Glutamatergic neuron (in vitro differentiated cells): ENCODE data around the gene RUSC1. TPM values are rescaled to one million over a fixed set of nuclear protein-coding genes. Genes with fewer than 3 reads are reported as not detected.

ENCODE experiments used
- DNase-seq: peaks from one replicate; pipeline ENCODE4 v3.0.0; 2022
- H3K27ac Mint-ChIP-seq: one replicate; pipeline ENCODE4 v1.8.0; 2020; ENCODE audit warnings: mild to moderate bottlenecking, mixed read lengths, inconsistent platforms; ENCODE audit not compliant: unreplicated experiment
- H3K27me3 Mint-ChIP-seq: one replicate; pipeline ENCODE4 v1.8.0; 2020; ENCODE audit warnings: mild to moderate bottlenecking, moderate library complexity, mixed read lengths, inconsistent platforms; ENCODE audit not compliant: unreplicated experiment
- H3K36me3 Mint-ChIP-seq: one replicate; pipeline ENCODE4 v1.8.0; 2020; ENCODE audit warnings: mild to moderate bottlenecking, mixed read lengths, inconsistent platforms; ENCODE audit not compliant: unreplicated experiment
- H3K4me1 Mint-ChIP-seq: one replicate; pipeline ENCODE4 v1.8.0; 2020; ENCODE audit warnings: mild to moderate bottlenecking, low read depth, mixed read lengths, inconsistent platforms; ENCODE audit not compliant: unreplicated experiment
- H3K4me3 Mint-ChIP-seq: one replicate; pipeline ENCODE4 v1.8.0; 2020; ENCODE audit warnings: mild to moderate bottlenecking, mixed read lengths, inconsistent platforms; ENCODE audit not compliant: unreplicated experiment
- H3K9me3 Mint-ChIP-seq: one replicate; pipeline ENCODE4 v1.8.0; 2020; ENCODE audit warnings: mild to moderate bottlenecking, moderate library complexity, mixed read lengths, inconsistent platforms; ENCODE audit not compliant: unreplicated experiment
- CTCF ChIP-seq: fragments of 200-600 bp; sonication (generic); IDR thresholded peaks from one replicate; pipeline ENCODE4 v1.5.0; 2021; ENCODE audit not compliant: partially characterized antibody, unreplicated experiment
- total RNA-seq: library from RNA; stranded (reverse); fragmentation: NEBNext Ultra II Directional; extraction: Animal tissue kit (Norgen Biotek cat#: 25700); gene quantifications from one replicate; pipeline ENCODE4 v1.2.1, GENCODE V29; 2021; ENCODE audit not compliant: unreplicated experiment

Gene RUSC1
- total RNA-seq, 1 donor from 2014 or later, result 305 TPM

- Mint-ChIP-seq H3K36me3 (no peaks in the 10 kb centered on the region), H3K27me3 (peaks cover 31% of the 10 kb centered on the region), H3K27ac (no peak overlapping the region), H3K4me3 (peak overlapping the region; percentile 4), H3K9me3 (peaks cover 3% of the 10 kb centered on the region), H3K4me1 (peaks cover 2% of the 10 kb centered on the region)
- no peak for TF ChIP-seq CTCF
- no peak for DNase-seq
Observed at GRCh38 chr1:155297384-155297783, 23.3 kb upstream of the RUSC1 start.

- TF ChIP-seq CTCF, result no peak
- H3K27me3 Mint-ChIP-seq, result peaks cover 24% of the 10 kb centered on the region
- no peaks in the 10 kb centered on the region for H3K36me3 Mint-ChIP-seq
Observed at GRCh38 chr1:155300024-155300423, 20.7 kb upstream of the RUSC1 start.

GRCh38 chr1:155300553-155301329 lies 20.0 kb upstream of the RUSC1 start:
- H3K27ac Mint-ChIP-seq, result no peak overlapping the region
- no peak for TF ChIP-seq CTCF

More at GRCh38 chr1:155300024-155300423, 20.7 kb upstream of the RUSC1 start:
- no peak for DNase-seq
- peaks cover 2% of the 10 kb centered on the region for H3K4me1 Mint-ChIP-seq
- H3K9me3 Mint-ChIP-seq, result peaks cover 6% of the 10 kb centered on the region
- no peak overlapping the region for H3K27ac Mint-ChIP-seq
- no peak overlapping the region for H3K4me3 Mint-ChIP-seq

GRCh38 chr1:155301342-155301841 lies 19.3 kb upstream of the RUSC1 start, which contains the start of gene PKLR:
Gene PKLR, minus strand, starts transcription at chr1:155301438. Its CDS starts 43 bp downstream, at chr1:155301395.
- no peak within 1 kb of the TSS for H3K27ac Mint-ChIP-seq
- H3K9me3 Mint-ChIP-seq, result peaks cover 6% of the 10 kb centered on the region
- H3K36me3 Mint-ChIP-seq, result no peaks in the 10 kb centered on the region
- H3K27me3 Mint-ChIP-seq, result peaks cover 20% of the 10 kb centered on the region
- no peak for TF ChIP-seq CTCF
- DNase-seq, result no peak
- peaks cover 2% of the 10 kb centered on the region for H3K4me1 Mint-ChIP-seq
- H3K4me3 Mint-ChIP-seq, result no peak within 1 kb of the TSS

More at GRCh38 chr1:155300553-155301329, 20.0 kb upstream of the RUSC1 start:
- Mint-ChIP-seq H3K4me3 (no peak overlapping the region), H3K9me3 (peaks cover 6% of the 10 kb centered on the region), H3K36me3 (no peaks in the 10 kb centered on the region), H3K27me3 (peaks cover 21% of the 10 kb centered on the region), H3K4me1 (peaks cover 2% of the 10 kb centered on the region)
- DNase-seq, result no peak

GRCh38 chr1:155304558-155305063 lies 16.1 kb upstream of the RUSC1 start:
- peaks cover 20% of the 10 kb centered on the region for H3K27me3 Mint-ChIP-seq
- peak overlapping the region; percentile 5 for H3K4me3 Mint-ChIP-seq
- peaks cover 2% of the 10 kb centered on the region for H3K4me1 Mint-ChIP-seq
- no peak for DNase-seq
- no peaks in the 10 kb centered on the region for H3K36me3 Mint-ChIP-seq
- peaks cover 15% of the 10 kb centered on the region for H3K9me3 Mint-ChIP-seq
- no peak overlapping the region for H3K27ac Mint-ChIP-seq
- no peak for TF ChIP-seq CTCF
